GM12801 (cell line): ENCODE data around the gene KRT38.

Experiments used
- CTCF ChIP-seq: IDR thresholded peaks from one replicate; pipeline ENCODE4 v1.5.1; 2011; ENCODE audit warnings: control low read depth; ENCODE audit not compliant: insufficient read length; ENCODE audit errors: extremely low read depth

Gene KRT38

GRCh38 chr17:41434005-41434404 lies 6.8 kb downstream of the KRT38 start:
- TF ChIP-seq CTCF: no peak

- no peak for TF ChIP-seq CTCF
Measured at GRCh38 chr17:41433586-41433985, 7.2 kb downstream of the KRT38 start.

GRCh38 chr17:41429667-41430066 lies 11.1 kb downstream of the KRT38 start:
- no peak for TF ChIP-seq CTCF

GRCh38 chr17:41428591-41429291 lies 12.0 kb downstream of the KRT38 start:
- TF ChIP-seq CTCF: no peak

GRCh38 chr17:41424111-41424635 lies 16.6 kb downstream of the KRT38 start, which contains the start of gene KRT37:
KRT37 (minus strand) TSS chr17:41424585; CDS start chr17:41424523, 62 bp downstream.
- no peak for TF ChIP-seq CTCF

- TF ChIP-seq CTCF: no peak
Measured at GRCh38 chr17:41421617-41422016, 19.2 kb downstream of the KRT38 start.

- TF ChIP-seq CTCF: no peak
Measured at GRCh38 chr17:41421116-41421515, 19.7 kb downstream of the KRT38 start.
